ENCODE data around the gene CMSS1.

CMSS1 gene

DNA sequence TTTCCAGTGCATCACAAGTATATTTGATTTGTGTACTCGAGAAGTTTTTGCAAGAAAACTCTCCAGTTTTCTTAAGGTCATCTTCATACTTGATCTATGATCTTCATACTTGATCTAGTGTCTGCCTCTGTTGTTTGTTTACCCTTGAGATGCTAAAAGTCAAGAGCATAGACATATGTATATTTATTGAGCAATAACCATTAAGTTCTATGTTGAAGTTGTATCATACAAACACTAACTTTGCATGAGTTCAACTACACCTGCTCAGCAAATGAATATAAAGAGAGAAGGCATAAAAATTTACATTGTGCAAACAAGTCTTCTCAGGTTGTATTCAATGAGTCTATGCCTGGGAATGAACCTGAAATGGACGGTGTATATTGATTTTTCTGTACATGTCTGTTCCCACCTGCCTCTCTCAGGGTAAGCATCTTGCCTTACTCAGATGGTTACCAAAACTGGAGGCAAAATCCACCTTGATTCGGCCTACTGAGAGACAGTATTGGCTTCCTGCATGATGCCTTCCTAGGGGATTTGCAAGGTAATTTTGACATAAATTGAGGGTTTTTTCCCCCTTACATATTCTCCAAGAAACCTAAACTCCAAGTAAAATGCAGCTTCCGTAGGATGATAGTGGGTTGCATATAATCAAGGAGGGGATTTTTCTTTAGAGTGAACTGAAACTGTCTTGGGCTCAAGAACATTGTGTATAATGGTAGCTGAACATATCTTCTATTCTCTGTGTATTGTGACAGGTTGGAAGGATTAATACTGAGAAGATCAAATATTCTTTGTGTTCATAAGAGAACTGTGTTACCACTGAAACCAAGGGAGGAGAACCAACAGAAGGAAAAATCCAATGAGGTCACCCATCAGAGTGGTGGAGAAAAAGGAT lies 186.2 kb downstream of the CMSS1 start:
- no peak for DNase-seq

DNA sequence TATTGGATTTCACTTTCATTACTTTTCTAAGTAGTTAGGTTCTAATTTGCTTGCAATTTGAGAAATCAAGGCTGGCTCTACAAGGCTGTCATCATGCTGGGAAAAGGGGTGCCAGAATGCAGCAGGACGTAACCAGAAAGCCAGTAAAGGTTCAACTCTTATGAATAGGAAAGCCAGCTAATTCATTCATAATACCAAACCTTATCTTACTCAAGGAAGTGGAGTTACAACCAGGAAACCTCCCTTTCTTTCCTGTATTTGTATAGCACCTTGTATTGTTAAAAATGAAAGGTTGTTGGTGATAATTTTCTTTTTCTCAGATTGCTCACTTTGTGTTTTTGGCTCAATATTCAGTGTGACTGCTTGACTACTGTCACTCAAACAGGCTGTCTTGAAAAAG lies 187.3 kb downstream of the CMSS1 start:
- DNase-seq, result no peak

DNA sequence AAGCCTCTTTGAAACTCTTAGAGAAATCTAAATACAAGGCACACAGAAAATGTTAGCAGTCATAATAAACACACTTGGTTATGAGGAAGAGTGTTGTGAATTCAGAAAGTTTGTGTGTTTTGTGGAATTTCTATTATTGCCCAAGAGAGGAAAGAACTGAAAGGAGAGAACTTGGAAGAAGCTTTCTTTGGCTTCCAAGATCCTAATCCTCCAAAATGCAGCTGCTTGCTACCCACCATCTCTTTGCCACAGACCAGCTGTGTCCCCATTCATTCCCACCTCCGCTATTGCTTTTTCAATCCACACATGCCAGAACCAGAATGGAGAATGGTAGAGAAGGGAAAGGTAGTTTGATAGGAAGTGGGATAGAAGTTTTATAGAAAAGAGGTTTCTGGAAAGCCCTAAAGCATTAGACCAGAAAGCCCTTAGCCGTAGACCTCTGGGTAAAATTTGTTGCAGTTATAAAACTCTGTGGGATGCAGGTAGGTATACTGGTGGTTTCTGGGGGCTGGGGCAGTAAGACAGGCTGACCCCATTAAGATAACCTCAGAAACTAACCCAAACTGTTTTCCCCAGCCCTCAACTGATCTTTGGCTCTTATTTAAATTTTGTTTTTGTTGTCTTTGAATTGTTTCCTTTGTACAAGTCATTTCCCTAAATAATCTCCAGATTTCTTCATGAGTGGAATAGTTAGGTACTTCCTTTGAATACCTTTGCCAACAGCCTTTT lies 188.2 kb downstream of the CMSS1 start:
- no peak for DNase-seq

GRCh38 chr3:100006570-100007271 lies 189.1 kb downstream of the CMSS1 start:
- no peak for DNase-seq

GRCh38 chr3:100007313-100007712 lies 189.7 kb downstream of the CMSS1 start:
- no peak for DNase-seq

DNA sequence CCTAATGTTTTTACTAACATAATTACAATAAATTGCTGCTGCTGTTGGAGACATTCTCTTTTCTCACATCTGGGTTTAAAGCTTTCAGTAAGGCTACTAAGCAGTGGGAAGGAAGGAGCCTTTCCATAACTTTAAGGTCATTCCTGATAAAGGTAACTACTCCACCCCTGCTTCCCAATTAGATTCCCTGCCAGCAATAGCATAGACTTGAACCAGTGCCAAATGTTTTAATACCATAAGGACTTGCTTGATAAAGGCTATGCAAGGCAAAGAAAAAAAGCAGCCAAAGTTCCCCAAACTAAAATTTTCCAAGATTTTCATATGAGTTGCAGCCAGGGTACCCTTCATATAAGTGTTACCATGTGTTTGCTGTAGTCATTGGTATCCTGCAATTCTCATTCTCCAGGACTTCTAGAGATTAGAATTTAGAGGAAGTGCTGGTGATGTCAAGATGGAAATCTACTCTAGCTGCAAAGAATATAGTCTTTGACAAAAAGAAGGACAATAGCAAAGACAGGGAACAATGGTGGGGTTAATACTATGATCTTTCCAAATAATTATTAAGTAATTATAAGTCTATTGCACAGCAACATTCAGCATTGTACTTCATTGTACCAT lies 190.5 kb downstream of the CMSS1 start:
- DNase-seq, result no peak

- no peak for DNase-seq
These were observed 191.8 kb downstream of the CMSS1 start for GRCh38 chr3:100009276-100010086.

GRCh38 chr3:100010087-100010417 lies 192.4 kb downstream of the CMSS1 start:
- no peak for DNase-seq

DNA sequence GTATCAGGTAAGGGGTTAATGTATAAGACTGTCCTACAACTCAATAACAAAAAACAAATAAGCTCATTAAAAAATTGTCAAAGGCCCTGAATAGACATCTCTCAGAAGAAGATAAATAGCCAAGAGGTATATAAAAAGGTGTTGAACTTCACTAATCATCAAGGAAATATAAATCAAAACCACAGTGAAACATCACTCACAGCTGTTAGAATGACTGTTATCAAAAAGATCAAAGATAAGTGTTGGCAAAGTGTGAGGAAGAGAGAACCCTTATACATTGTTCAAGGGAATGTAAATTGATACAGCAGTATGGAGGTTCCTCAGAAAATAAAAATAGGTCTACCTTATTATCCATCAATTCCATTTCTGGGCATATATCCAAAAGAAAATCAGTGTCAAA lies 201.1 kb downstream of the CMSS1 start:
- no peak for DNase-seq

DNA sequence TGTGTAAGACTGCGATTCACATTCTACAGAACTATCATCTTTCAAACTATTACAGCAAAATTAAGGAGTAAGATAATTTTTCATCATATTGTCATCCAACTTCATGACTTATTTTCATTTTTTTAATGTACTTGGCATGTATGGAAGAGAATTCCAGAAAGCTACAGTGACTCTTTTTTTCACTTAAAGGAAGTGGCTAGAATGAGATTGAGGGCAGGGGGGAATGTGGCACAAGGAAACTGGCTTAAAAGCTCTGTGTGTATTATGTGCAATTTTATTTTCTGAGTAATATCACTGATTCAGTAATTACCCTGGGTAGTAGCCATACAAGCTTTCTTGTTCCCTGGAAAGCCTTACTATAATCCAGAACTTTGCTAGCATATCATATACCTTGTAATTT lies 202.1 kb downstream of the CMSS1 start:
- no peak for DNase-seq

- no peak for DNase-seq
These were observed 203.4 kb downstream of the CMSS1 start for GRCh38 chr3:100020876-100021644.

GRCh38 chr3:100022506-100022905 lies 204.8 kb downstream of the CMSS1 start:
- DNase-seq, result no peak

GRCh38 chr3:100023150-100023549 lies 205.5 kb downstream of the CMSS1 start:
- DNase-seq, result no peak

DNA sequence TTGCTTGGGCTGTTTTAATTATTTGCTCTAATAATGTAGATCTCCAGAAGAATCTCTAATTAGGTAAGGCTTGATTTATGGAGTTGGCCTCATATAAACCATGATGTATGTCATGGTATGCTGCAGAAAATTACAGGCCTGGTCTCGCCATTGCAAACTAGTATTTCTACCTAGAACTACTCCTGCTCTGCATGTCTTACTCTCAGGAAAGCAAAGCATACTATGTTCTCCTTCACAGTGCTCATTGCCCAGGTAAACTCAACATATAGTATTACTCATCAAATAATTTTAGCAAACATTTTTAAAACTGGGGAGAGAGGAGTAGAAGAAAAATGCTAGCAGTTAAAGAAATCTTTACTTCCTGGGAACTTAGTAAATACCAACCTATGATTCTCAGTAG lies 205.9 kb downstream of the CMSS1 start:
- no peak for DNase-seq

DNA sequence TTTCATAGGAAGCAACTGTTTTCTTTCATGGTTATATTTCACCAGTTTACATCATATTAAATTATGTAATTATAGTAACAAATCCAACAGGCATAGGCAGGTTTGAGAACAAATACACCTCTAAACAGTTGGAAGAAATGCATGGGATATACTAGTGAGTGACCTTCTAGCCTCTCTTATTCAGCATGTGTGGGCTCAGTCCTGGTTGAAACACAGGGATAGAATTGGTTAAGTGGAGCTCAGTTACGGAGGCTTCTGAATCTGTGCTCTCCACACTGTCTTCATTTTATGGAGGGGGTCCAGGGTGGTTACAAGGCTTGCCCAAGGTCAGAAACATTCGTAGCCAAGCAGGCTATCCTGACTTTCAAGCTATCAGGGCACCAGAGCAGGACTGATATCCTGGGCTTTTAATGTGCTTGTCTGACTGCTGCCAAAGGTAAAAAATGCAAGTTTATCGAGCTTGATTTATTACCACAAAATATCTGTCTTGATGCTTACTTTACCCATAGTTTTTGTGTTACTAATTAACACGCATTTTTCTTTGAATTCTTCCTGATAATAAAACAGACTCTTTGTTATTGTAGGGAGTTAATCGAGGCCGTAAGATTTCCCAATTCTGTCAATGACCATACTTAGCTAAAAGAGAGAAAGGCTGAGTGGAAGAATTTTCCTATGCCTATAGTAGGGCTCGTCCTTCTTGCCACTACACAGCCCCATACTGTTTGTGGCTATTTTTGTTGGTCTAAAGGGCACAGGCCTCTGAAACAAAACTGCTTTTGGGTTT lies 207.1 kb downstream of the CMSS1 start:
- DNase-seq, result no peak

DNA sequence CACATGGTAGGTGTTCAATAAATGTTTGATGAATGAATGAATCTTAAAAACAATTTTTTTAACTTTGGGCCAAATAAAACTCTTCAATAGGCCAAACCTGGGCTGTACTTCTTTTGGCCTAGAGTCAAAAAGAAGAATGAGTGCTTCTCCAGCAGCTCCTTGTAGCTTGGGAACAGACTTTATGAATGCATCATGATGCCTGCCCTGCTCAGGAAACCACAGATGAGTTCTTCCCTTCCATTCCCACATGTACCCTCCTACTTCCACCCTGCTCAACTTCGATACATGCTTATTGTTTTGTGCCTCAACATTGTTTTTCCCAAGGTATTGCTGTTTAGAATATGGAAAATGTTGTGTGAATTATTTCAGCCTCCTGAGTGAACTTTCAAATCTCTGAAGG lies 209.7 kb downstream of the CMSS1 start:
- DNase-seq, result no peak

DNA sequence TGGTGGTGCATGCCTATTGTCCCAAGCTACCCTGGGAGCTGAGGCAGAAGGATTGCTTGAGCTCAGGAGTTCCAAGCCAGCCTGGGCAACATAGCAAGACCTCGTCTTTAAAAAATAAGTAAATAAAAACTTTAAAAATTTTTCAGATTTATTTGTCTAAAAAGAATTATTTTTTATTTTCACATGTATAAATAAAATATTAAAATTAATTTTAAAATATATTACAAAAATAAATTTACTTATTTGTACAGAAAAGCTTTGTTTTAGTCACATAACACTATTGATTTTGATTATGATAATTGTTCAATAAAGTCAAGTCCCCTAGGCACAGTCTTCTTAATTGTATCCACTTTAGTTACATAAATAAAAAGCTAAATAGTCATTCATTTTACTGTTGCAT lies 211.4 kb downstream of the CMSS1 start:
- DNase-seq, result no peak

DNA sequence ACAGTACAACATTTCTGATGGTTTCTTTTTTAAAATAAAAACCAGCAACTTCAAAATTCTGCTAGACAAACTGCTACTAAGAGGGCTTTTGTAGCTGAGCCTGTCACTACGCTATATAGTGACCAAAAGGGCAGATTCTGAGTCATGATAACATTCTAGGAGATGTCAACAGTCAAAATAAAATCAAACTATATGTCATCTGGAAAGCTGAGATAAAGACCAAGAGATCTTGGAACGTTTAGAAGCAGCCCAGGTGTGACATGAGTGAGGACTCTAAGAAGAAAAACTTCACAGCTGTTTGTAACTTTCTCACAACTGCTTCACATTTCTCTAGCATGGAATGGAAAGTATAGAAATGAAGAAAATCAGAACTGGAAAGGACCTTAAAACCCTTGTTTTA lies 212.0 kb downstream of the CMSS1 start:
- no peak for DNase-seq

DNA sequence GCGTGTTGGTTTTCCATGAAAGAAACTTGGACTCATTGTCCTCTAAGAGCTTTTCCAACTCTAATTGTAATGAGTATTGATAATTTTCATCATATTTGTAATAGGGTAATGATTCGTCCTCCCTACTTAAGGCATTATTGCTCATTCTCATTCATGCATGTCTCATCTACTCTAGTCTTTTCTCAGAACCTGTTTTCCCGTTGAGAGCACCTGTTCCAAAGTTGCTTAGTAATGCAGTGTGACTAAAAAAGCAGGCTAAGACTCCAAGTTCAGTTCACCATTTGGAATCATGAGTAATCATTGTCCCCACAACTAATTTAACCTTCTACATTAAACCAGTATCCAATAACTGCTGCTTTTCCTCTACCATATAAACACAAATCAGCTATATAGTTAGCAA lies 212.7 kb downstream of the CMSS1 start:
- no peak for DNase-seq

- no peak for DNase-seq
These were observed 213.3 kb downstream of the CMSS1 start for GRCh38 chr3:100030914-100031425.

- no peak for DNase-seq
These were observed 214.6 kb downstream of the CMSS1 start for GRCh38 chr3:100032243-100032642.
